Fibroblast of the aortic adventitia (primary cell): ENCODE measurements around the gene TLX1. TPM values are rescaled to one million over a fixed set of nuclear protein-coding genes. Genes with fewer than 3 reads are reported as not detected.

Experiments used
- DNase-seq: peaks from one replicate; pipeline ENCODE4 v3.0.0-alpha.2; 2010; ENCODE audit warnings: low read depth
- H3K4me3 ChIP-seq: 2 replicates; pipeline ENCODE4 v1.5.1; 2011; ENCODE audit warnings: low read depth, mild to moderate bottlenecking, control low read depth, low read length, moderate library complexity
- total RNA-seq: library from RNA; depleted of rRNA; stranded (reverse); fragments of >200 nt; gene quantifications from 2 replicates; pipeline ENCODE4 v1.2.3, GENCODE V29; 2012; ENCODE audit warnings: low replicate concordance
- TF ChIP-seq, protein P1 (sequence below): IDR thresholded peaks from 2 replicates; pipeline ENCODE4 v1.5.1; 2011; ENCODE audit warnings: mild to moderate bottlenecking, low read length, control low read depth, inconsistent platforms; ENCODE audit not compliant: insufficient read depth

TLX1 gene
- total RNA-seq, 1 donor, result not detected

DNA sequence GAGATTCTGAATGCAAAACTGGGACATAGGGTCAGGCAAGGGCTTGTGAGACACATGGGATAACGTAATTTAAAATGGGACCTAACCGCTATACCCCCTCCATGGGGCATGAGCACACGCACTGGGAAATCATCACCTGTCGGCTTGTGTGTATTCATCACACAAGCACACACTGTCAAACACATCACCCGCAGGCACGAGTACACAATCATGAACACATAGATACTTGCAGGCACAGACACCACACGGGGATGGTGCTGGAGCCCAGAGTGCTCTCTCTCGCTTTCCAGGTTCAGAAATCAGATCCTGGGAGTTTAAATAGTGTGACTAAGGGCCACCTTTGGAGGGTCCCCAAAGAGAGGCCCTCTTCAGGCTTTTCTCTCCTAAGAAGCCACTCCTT lies 19.6 kb upstream of the TLX1 start:
- DNase-seq, result no peak
- TF ChIP-seq, protein P1, sequence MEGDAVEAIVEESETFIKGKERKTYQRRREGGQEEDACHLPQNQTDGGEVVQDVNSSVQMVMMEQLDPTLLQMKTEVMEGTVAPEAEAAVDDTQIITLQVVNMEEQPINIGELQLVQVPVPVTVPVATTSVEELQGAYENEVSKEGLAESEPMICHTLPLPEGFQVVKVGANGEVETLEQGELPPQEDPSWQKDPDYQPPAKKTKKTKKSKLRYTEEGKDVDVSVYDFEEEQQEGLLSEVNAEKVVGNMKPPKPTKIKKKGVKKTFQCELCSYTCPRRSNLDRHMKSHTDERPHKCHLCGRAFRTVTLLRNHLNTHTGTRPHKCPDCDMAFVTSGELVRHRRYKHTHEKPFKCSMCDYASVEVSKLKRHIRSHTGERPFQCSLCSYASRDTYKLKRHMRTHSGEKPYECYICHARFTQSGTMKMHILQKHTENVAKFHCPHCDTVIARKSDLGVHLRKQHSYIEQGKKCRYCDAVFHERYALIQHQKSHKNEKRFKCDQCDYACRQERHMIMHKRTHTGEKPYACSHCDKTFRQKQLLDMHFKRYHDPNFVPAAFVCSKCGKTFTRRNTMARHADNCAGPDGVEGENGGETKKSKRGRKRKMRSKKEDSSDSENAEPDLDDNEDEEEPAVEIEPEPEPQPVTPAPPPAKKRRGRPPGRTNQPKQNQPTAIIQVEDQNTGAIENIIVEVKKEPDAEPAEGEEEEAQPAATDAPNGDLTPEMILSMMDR, result no peak
- H3K4me3 ChIP-seq, result no peak overlapping the region

DNA sequence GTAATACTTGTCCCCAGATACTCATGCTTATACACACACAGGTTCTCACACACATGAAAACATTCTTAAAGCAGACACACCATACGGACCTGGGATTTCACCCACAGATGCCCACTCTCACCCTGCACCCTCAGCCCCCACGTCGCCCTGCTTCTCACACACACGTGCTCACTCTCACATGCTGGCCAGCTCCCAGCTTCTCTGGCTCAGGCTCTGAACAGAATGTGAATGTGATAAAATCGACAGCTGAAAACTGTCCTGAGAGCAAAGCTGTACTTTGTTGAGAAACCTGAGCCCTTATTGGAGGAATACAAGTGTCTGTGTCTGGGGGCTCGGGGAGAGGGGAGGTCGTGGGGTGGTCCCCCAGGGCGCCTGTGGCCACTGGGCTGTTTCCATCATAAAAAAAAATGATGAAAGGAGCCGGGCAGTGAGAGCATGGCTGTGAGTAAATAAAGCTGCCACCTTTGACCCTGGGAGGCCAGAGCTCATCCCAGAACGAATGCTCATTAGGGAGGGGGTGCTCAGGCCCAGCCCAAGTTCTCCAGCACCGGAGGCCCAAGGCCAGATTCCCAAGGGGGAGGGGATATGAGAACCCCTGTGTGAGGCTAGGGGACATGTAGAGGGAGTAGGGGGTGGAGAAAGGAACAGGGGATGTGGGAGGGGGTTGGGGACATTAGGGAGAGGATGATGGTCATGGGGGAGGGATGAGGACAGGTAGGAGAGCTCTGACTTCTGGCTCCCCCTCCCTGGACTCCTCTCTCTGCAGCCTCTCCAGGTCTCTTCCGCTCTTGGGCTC lies 18.1 kb upstream of the TLX1 start:
- DNase-seq, result no peak
- H3K4me3 ChIP-seq, result no peak overlapping the region
- TF ChIP-seq, protein P1, result no peak

DNA sequence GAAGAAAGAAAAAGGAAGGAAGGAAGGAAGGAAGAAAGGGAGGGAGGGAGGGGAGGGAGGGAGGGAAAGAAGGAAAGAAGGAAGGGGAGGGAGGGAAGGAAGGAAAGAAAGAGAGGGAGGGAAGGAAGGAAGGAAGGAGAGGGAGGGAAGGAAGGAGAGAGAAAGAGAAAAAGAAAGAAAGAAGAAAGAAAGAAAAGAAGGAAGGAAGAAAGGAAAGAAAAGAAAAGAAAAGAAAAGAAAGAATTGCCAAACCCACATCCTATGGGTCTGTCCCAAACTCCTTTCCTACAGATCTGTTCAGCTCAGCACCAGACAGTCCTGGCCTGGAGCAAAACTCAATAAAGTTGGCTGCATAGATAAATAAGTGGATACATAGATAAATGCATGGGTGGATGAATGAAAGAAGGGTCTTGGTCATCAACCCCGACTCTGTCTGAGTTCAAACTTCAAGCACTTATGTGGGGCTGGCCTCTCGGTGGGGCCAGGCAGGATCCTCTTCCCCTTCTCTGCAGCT lies 17.2 kb upstream of the TLX1 start:
- no peak for DNase-seq
- H3K4me3 ChIP-seq, result no peak overlapping the region
- TF ChIP-seq, protein P1, result no peak

DNA sequence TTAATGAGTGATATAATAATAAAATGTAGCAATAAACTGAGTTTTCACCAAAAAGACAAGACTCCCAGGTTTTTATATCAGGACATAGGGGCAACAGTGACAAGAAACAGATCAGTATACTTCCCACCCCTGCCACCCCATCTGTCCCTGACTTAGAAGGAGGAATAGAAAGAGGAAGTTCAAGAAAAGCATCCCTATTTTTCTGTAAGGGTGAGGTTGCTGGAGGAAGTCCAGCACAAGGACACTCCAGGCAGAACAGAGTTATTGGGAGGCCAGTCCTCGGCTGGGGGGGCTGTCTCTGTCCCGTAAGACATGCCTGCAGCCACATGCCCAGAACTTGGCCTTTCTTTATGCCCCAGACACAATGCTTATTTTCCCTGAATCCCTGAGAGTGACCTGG lies 16.5 kb upstream of the TLX1 start:
- DNase-seq, result no peak
- TF ChIP-seq, protein P1, result no peak
- no peak overlapping the region for H3K4me3 ChIP-seq

DNA sequence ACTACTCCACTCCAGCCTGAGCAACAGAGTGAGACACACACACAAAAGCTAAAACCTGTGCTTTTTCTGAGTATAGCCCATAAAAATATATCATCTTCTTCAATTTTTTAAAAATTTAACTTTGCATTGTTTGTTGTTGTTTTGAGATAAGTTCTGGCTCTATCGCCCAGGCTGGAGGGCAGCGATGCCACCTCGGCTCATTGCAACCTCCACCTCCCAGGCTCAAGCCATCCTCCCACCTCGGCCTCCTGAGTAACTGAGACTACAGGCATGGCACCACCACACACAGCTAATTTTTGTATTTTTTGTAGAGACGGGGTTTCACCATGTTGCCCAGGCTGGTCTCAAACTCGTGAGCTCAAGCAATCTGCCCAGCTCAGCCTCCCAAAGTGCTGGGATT lies 14.3 kb upstream of the TLX1 start:
- DNase-seq, result no peak
- no peak overlapping the region for H3K4me3 ChIP-seq
- TF ChIP-seq, protein P1, result no peak

DNA sequence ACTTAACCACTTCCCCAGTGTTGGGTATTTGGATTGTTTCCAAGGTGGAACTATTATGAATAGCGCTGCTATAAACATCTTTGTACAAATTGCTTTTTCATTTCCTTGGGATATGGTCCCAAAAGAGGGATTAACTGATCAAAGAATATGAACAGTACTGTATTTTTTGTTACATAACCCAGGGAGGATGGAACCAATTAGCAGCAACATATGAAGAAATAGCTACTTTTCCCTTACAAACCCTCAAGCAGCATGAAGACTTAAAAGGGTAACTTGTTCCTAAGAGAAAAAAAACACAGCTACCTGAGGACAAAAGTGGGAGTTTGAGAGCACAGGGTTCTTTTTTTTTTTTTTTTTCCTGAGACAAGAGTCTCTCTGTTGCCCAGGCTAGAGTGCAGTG lies 13.1 kb upstream of the TLX1 start:
- DNase-seq, result no peak
- H3K4me3 ChIP-seq, result no peak overlapping the region
- TF ChIP-seq, protein P1, result no peak
